Body of pancreas (tissue), 4 donors: ENCODE results near the gene SVBP.

Experiments
- POLR2A ChIP-seq, 3 donors: fragments of 450-650 bp; IDR thresholded peaks; one replicate each; pipeline ENCODE4 v1.6.1; 2016; ENCODE audit warnings: antibody characterized with exemption in 3 of 3, mild to moderate bottlenecking in 2 of 3
- TF ChIP-seq, protein P1 (sequence below), 7 experiments: fragments of 450-650 bp in 4 of 7; fragments of 200-600 bp in 3 of 7; sonication (generic) in 3 of 7; IDR thresholded peaks; one replicate each; pipeline ENCODE4 v1.5.1; 2016 to 2019; ENCODE audit warnings: antibody characterized with exemption in 7 of 7

- TF ChIP-seq, protein P1, sequence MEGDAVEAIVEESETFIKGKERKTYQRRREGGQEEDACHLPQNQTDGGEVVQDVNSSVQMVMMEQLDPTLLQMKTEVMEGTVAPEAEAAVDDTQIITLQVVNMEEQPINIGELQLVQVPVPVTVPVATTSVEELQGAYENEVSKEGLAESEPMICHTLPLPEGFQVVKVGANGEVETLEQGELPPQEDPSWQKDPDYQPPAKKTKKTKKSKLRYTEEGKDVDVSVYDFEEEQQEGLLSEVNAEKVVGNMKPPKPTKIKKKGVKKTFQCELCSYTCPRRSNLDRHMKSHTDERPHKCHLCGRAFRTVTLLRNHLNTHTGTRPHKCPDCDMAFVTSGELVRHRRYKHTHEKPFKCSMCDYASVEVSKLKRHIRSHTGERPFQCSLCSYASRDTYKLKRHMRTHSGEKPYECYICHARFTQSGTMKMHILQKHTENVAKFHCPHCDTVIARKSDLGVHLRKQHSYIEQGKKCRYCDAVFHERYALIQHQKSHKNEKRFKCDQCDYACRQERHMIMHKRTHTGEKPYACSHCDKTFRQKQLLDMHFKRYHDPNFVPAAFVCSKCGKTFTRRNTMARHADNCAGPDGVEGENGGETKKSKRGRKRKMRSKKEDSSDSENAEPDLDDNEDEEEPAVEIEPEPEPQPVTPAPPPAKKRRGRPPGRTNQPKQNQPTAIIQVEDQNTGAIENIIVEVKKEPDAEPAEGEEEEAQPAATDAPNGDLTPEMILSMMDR (IDR thresholded peaks at IDR 0.05), result no peak
- TF ChIP-seq POLR2A (IDR thresholded peaks at IDR 0.05), result no peak
Observed at GRCh38 chr1:42820813-42821212, 3.6 kb upstream of the SVBP start.
